A549 (cell line): ENCODE results near the gene OLFM3. TPM values are rescaled to one million over a fixed set of nuclear protein-coding genes. Genes with fewer than 3 reads are reported as not detected.

Source experiments
- ATAC-seq, 2 experiments: fragments of 200-7000 bp in 1 of 2; fragments of >200 bp in 1 of 2; cut with Nextera tagmentation in 1 of 2; cut with Tn5 transposase in 1 of 2; 3 replicates each; pipeline versions ENCODE4 v1.8.0 to v1.9.1; 2018 to 2020; ENCODE audit warnings: mild to moderate bottlenecking in 1 of 2, moderate library complexity in 1 of 2
- CTCF ChIA-PET: fragments of 300-600 bp; sonication (Branson Sonifier 250); formaldehyde crosslinking; extraction: SDS; loops from one replicate; lab custom pipeline; 2021; ENCODE audit warnings: antibody characterized with exemption, inconsistent platforms; lab: Yijun Ruan, JAX
- POLR2A ChIA-PET: fragments of 350-600 bp; formaldehyde crosslinking; extraction: SDS; loops from one replicate; lab custom pipeline; 2021; ENCODE audit warnings: antibody characterized with exemption, inconsistent platforms; lab: Yijun Ruan, JAX
- DNase-seq, 2 experiments: peaks; one replicate each; pipeline versions ENCODE4 v3.0.0 to v3.0.0-alpha.2; 2011 to 2016; ENCODE audit warnings: low read depth in 1 of 2, low spot score in 1 of 2
- FAIRE-seq: peaks from 2 replicates; lab custom pipeline; 2011; peaks lifted over from hg19 to GRCh38; lab: Jason Lieb, UNC
- H3K27ac ChIP-seq, 2 experiments: fragments of >200 bp; sonication (Bioruptor Twin); formaldehyde crosslinking; 3 replicates each; pipeline ENCODE4 v1.5.1; 2016 to 2017
- H3K4me1 ChIP-seq: fragments of >200 bp; sonication (Bioruptor Twin); formaldehyde crosslinking; 3 replicates; pipeline ENCODE4 v1.6.1; 2016
- H3K4me2 ChIP-seq: fragments of >200 bp; sonication (Bioruptor Twin); formaldehyde crosslinking; 3 replicates; pipeline ENCODE4 v1.6.1; 2016
- H3K4me3 ChIP-seq: fragments of >200 bp; sonication (Bioruptor Twin); formaldehyde crosslinking; 3 replicates; pipeline ENCODE4 v1.5.1; 2016
- H3K9me3 ChIP-seq: fragments of >200 bp; sonication (Bioruptor Twin); formaldehyde crosslinking; 3 replicates; pipeline ENCODE4 v1.6.1; 2016
- CHD4 ChIP-seq: fragments of 200-600 bp; sonication (generic); IDR thresholded peaks from 2 replicates; pipeline ENCODE4 v1.6.1; 2016; ENCODE audit warnings: antibody characterized with exemption, mild to moderate bottlenecking, borderline replicate concordance
- E2F6 ChIP-seq: IDR thresholded peaks from 2 replicates; pipeline ENCODE4 v1.6.1; 2012; ENCODE audit warnings: low read depth, borderline replicate concordance
- EHF ChIP-seq: fragments of 250-450 bp; sonication (Bioruptor Pico); IDR thresholded peaks from 2 replicates; pipeline ENCODE4 v1.5.0; 2020; ENCODE audit warnings: mild to moderate bottlenecking
- EHMT2 ChIP-seq: fragments of 200-600 bp; sonication (generic); IDR thresholded peaks from 2 replicates; pipeline ENCODE4 v1.6.1; 2016; ENCODE audit warnings: antibody characterized with exemption, low read depth, mild to moderate bottlenecking, moderate library complexity
- EP300 ChIP-seq, 2 experiments: fragments of >200 bp; sonication (Bioruptor Twin); formaldehyde crosslinking; IDR thresholded peaks; 2 replicates in 1 of 2; 3 replicates in 1 of 2; pipeline ENCODE4 v1.6.1; 2016 to 2017
- FOSB ChIP-seq: fragments of 250-450 bp; sonication (Bioruptor Pico); IDR thresholded peaks from 2 replicates; pipeline ENCODE4 v1.5.0; 2020; ENCODE audit warnings: mild to moderate bottlenecking, moderate library complexity
- FOXS1 ChIP-seq: fragments of 250-450 bp; sonication (Bioruptor Pico); IDR thresholded peaks from 2 replicates; pipeline ENCODE4 v1.5.0; 2020; ENCODE audit warnings: mild to moderate bottlenecking, moderate library complexity
- GATA3 ChIP-seq: IDR thresholded peaks from 2 replicates; pipeline ENCODE4 v1.6.1; 2012; ENCODE audit warnings: borderline replicate concordance
- HOXB13 ChIP-seq: fragments of 250-450 bp; sonication (Bioruptor Pico); IDR thresholded peaks from 2 replicates; pipeline ENCODE4 v1.5.0; 2020; ENCODE audit warnings: low read depth, mild to moderate bottlenecking, moderate library complexity
- HOXB5 ChIP-seq: fragments of 250-450 bp; sonication (Bioruptor Pico); IDR thresholded peaks from 2 replicates; pipeline ENCODE4 v1.5.0; 2020; ENCODE audit warnings: mild to moderate bottlenecking, moderate library complexity
- JUN ChIP-seq, 2 experiments: fragments of >200 bp; sonication (Bioruptor Twin); formaldehyde crosslinking; IDR thresholded peaks; 2 replicates in 1 of 2; 3 replicates in 1 of 2; pipeline ENCODE4 v1.6.1; 2016 to 2017
- KDM1A ChIP-seq: fragments of 200-600 bp; sonication (generic); IDR thresholded peaks from 2 replicates; pipeline ENCODE4 v1.6.1; 2016; ENCODE audit warnings: low read depth, mild to moderate bottlenecking
- MAFK ChIP-seq: fragments of 450-650 bp; IDR thresholded peaks from 2 replicates; pipeline ENCODE4 v1.6.1; 2014; ENCODE audit not compliant: partially characterized antibody
- MAZ ChIP-seq: fragments of 150-350 bp; IDR thresholded peaks from 2 replicates; pipeline ENCODE4 v1.6.1; 2014; ENCODE audit warnings: antibody characterized with exemption, low read depth, low read length, borderline replicate concordance
- PHF8 ChIP-seq: fragments of 200-600 bp; sonication (generic); IDR thresholded peaks from 2 replicates; pipeline ENCODE4 v1.6.1; 2016; ENCODE audit warnings: low read depth, mild to moderate bottlenecking, antibody characterized with exemption, moderate library complexity, borderline replicate concordance
- RAD21 ChIP-seq, 2 experiments: fragments of >200 bp in 1 of 2; sonication (Bioruptor Twin) in 1 of 2; formaldehyde crosslinking in 1 of 2; IDR thresholded peaks in 1 of 2; conservative IDR thresholded peaks in 1 of 2; 2 replicates in 1 of 2; 3 replicates in 1 of 2; pipeline ENCODE4 v1.6.1; 2012 to 2018; ENCODE audit warnings: inconsistent platforms in 1 of 2
- RFX5 ChIP-seq: fragments of 450-650 bp; IDR thresholded peaks from 2 replicates; pipeline ENCODE4 v1.7.1; 2014; ENCODE audit warnings: antibody characterized with exemption, mild to moderate bottlenecking, moderate library complexity
- RNF2 ChIP-seq: fragments of 200-600 bp; sonication (generic); IDR thresholded peaks from 2 replicates; pipeline ENCODE4 v1.6.1; 2016; ENCODE audit warnings: low read depth, mild to moderate bottlenecking, antibody characterized with exemption, moderate library complexity, borderline replicate concordance
- SMC3 ChIP-seq: fragments of >200 bp; sonication (Bioruptor Twin); formaldehyde crosslinking; IDR thresholded peaks from 3 replicates; pipeline ENCODE4 v1.6.1; 2018; ENCODE audit warnings: inconsistent platforms
- TP53 ChIP-seq: fragments of 250-450 bp; sonication (Bioruptor Pico); IDR thresholded peaks from 2 replicates; pipeline ENCODE4 v1.5.0; 2021; ENCODE audit warnings: mild to moderate bottlenecking, moderate library complexity
- WGBS: methylation state at CpG from one replicate; pipeline ENCODE4 v1.1.6; 2017; ENCODE audit errors: missing lambda C conversion rate; 5-methylcytosine and 5-hydroxymethylcytosine counted together
- polyA plus RNA-seq, 4 experiments: library from polyadenylated mRNA; depleted of rRNA in 3 of 4; stranded (reverse); fragments of >200 nt; fragmentation: RNase III in 1 of 4; extraction: RNeasy Plus Mini Kit Qiagen cat#74134 plus additional on column Dnase treatment in 1 of 4; gene quantifications; 2 replicates in 3 of 4; 3 replicates in 1 of 4; pipeline ENCODE4 v1.2.3, GENCODE V29; 2011 to 2017
- TF ChIP-seq, protein P1 (sequence below): fragments of 250-450 bp; sonication (Bioruptor Pico); IDR thresholded peaks from 2 replicates; pipeline ENCODE4 v1.5.0; 2020; ENCODE audit warnings: low read depth, mild to moderate bottlenecking, moderate library complexity
- TF ChIP-seq, protein P2 (sequence below): IDR thresholded peaks from 2 replicates; pipeline ENCODE4 v1.6.1; 2012

The OLFM3 gene
- polyA plus RNA-seq, 2 of the 4 experiments (the other 2 are of a cell fraction) = not detected

- ChIA-PET CTCF (interaction anchor here (1.5 kb wide), 1 partner anchor 18 kb away, joined by 4 read pairs; no protein-coding TSS in a partner anchor), POLR2A (no interaction called here)
- no peak overlapping the region for H3K27ac ChIP-seq
- FAIRE-seq (no peak), ATAC-seq (no peak), DNase-seq (no peak)
- H3K4me3 ChIP-seq = no peak overlapping the region
- H3K4me2 ChIP-seq = no peak overlapping the region
- no peaks in the 10 kb centered on the region for H3K9me3 ChIP-seq
- WGBS = 0% methylated on average over 2 of the region's 2 CpGs
- TF ChIP-seq, protein P1, sequence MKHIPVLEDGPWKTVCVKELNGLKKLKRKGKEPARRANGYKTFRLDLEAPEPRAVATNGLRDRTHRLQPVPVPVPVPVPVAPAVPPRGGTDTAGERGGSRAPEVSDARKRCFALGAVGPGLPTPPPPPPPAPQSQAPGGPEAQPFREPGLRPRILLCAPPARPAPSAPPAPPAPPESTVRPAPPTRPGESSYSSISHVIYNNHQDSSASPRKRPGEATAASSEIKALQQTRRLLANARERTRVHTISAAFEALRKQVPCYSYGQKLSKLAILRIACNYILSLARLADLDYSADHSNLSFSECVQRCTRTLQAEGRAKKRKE (CRISPR knock-in tag) = no peak
- TF ChIP-seq PHF8 = no peak
- no peak for TF ChIP-seq CHD4
- no peak for TF ChIP-seq RFX5
- TF ChIP-seq SMC3 = no peak
- TF ChIP-seq HOXB5 = no peak
- no peak for TF ChIP-seq EHF (CRISPR knock-in tag)
- no peak for TF ChIP-seq FOSB (CRISPR knock-in tag)
- no peak for TF ChIP-seq RAD21 (conservative IDR thresholded peaks at IDR 0.05 in 1 of 2, IDR thresholded peaks at IDR 0.05 in 1 of 2)
- no peak for TF ChIP-seq MAFK
- H3K4me1 ChIP-seq = no peaks in the 10 kb centered on the region
These were observed 5.3 kb upstream of the OLFM3 start for GRCh38 chr1:102002057-102002456.

GRCh38 chr1:101995984-101996745 lies 561 bp downstream of the OLFM3 start:
- ATAC-seq (no peak), DNase-seq (no peak)
- CTCF ChIA-PET = no interaction called here
- POLR2A ChIA-PET = no interaction called here
- H3K4me3 ChIP-seq = no peak overlapping the region
- 40% methylated on average over 20 of the region's 20 CpGs for WGBS
- no peak overlapping the region for H3K27ac ChIP-seq
- H3K4me2 ChIP-seq = no peak overlapping the region
- TF ChIP-seq, protein P2, sequence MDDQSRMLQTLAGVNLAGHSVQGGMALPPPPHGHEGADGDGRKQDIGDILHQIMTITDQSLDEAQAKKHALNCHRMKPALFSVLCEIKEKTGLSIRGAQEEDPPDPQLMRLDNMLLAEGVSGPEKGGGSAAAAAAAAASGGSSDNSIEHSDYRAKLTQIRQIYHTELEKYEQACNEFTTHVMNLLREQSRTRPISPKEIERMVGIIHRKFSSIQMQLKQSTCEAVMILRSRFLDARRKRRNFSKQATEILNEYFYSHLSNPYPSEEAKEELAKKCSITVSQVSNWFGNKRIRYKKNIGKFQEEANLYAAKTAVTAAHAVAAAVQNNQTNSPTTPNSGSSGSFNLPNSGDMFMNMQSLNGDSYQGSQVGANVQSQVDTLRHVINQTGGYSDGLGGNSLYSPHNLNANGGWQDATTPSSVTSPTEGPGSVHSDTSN = no peak
- TF ChIP-seq CHD4 = no peak
- no peak for TF ChIP-seq GATA3
- no peak for TF ChIP-seq E2F6
- no peak for TF ChIP-seq EHMT2
- TF ChIP-seq FOXS1 = no peak
- TF ChIP-seq KDM1A = no peak
- TF ChIP-seq HOXB13 (CRISPR knock-in tag) = no peak
- TF ChIP-seq JUN (IDR thresholded peaks at IDR 0.05) = no peak
- no peak for TF ChIP-seq TP53 (CRISPR knock-in tag)
- TF ChIP-seq RNF2 = no peak
- no peak for TF ChIP-seq MAZ
- TF ChIP-seq EP300 (IDR thresholded peaks at IDR 0.05) = no peak
- TF ChIP-seq, all 56 proteins: peak for 0
- Histone ChIP-seq H3K4me1 (no peaks in the 10 kb centered on the region), H3K9me3 (no peaks in the 10 kb centered on the region)
- FAIRE-seq = no peak
